Liver (tissue), 3 donors: ENCODE results near the gene BOLA1.
"Not testable (repeated sequence)": the region's sequence is repeated elsewhere in the genome, so short reads cannot be mapped to it uniquely, and the experiment has no call there.

Source experiments
- EGR1 ChIP-seq, 2 donors: IDR thresholded peaks; 2 replicates each; pipeline ENCODE4 v1.6.1; 2016 to 2018; ENCODE audit warnings: antibody characterized with exemption in 2 of 2, low read depth in 2 of 2
- GABPA ChIP-seq, 2 donors: IDR thresholded peaks in 1 of 2; conservative IDR thresholded peaks in 1 of 2; 2 replicates each; pipeline ENCODE4 v1.6.1; 2016; ENCODE audit warnings: antibody characterized with exemption in 2 of 2, mild to moderate bottlenecking in 1 of 2, moderate library complexity in 1 of 2
- HNF4G ChIP-seq: IDR thresholded peaks from 2 replicates; pipeline ENCODE4 v1.6.1; 2016; ENCODE audit warnings: antibody characterized with exemption
- RAD21 ChIP-seq, 2 donors: IDR thresholded peaks; 2 replicates each; pipeline ENCODE4 v1.6.1; 2016; ENCODE audit warnings: antibody characterized with exemption in 2 of 2, mild to moderate bottlenecking in 2 of 2
- SP1 ChIP-seq: IDR thresholded peaks from 2 replicates; pipeline ENCODE4 v1.6.1; 2018; ENCODE audit warnings: antibody characterized with exemption, mild to moderate bottlenecking
- TAF1 ChIP-seq: conservative IDR thresholded peaks from 2 replicates; pipeline ENCODE4 v1.6.1; 2016; ENCODE audit warnings: antibody characterized with exemption, mild to moderate bottlenecking
- YY1 ChIP-seq: IDR thresholded peaks from 2 replicates; pipeline ENCODE4 v1.6.1; 2016; ENCODE audit warnings: antibody characterized with exemption, mild to moderate bottlenecking
- TF ChIP-seq, protein P1 (sequence below): fragments of 150-350 bp; IDR thresholded peaks from 2 replicates; pipeline ENCODE4 v1.5.1; 2017; ENCODE audit warnings: improper control_type of control experiment, low read depth, low read length; ENCODE audit not compliant: missing input control
- TF ChIP-seq, protein P2 (sequence below): IDR thresholded peaks from 2 replicates; pipeline ENCODE4 v1.6.1; 2016; ENCODE audit warnings: antibody characterized with exemption
- TF ChIP-seq, protein P3 (sequence below): IDR thresholded peaks from 2 replicates; pipeline ENCODE4 v1.6.1; 2016; ENCODE audit warnings: antibody characterized with exemption
- TF ChIP-seq, protein P4 (sequence below): IDR thresholded peaks from 2 replicates; pipeline ENCODE4 v1.6.1; 2016; ENCODE audit warnings: antibody characterized with exemption, mild to moderate bottlenecking
- donor health status: healthy.
- donor health status: healthy.

DNA sequence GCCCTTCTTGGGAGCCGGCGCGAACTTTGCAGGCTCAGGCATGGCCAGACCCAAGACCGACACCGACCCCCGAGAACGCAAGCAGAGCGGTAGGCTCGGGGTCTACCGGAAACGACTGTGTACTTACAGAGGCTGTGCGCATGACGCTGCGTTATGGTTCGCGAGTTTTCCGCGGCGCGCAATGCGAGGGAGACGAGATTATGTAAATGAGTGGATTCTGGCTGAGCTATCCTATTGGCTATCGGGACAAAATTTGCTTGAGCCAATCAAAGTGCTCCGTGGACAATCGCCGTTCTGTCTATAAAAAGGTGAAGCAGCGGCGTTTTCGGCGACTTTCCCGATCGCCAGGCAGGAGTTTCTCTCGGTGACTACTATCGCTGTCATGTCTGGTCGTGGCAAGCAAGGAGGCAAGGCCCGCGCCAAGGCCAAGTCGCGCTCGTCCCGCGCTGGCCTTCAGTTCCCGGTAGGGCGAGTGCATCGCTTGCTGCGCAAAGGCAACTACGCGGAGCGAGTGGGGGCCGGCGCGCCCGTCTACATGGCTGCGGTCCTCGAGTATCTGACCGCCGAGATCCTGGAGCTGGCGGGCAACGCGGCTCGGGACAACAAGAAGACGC, 48.5 kb upstream of the BOLA1 start:
- TF ChIP-seq TAF1; RAD21 (IDR thresholded peaks at IDR 0.05); HNF4G; EGR1 (IDR thresholded peaks at IDR 0.05; ENCODE audit: low read depth in 2 of 2); YY1; GABPA (IDR thresholded peaks at IDR 0.05 in 1 of 2, conservative IDR thresholded peaks at IDR 0.05 in 1 of 2); SP1: not testable (repeated sequence)
- TF ChIP-seq, protein P1, sequence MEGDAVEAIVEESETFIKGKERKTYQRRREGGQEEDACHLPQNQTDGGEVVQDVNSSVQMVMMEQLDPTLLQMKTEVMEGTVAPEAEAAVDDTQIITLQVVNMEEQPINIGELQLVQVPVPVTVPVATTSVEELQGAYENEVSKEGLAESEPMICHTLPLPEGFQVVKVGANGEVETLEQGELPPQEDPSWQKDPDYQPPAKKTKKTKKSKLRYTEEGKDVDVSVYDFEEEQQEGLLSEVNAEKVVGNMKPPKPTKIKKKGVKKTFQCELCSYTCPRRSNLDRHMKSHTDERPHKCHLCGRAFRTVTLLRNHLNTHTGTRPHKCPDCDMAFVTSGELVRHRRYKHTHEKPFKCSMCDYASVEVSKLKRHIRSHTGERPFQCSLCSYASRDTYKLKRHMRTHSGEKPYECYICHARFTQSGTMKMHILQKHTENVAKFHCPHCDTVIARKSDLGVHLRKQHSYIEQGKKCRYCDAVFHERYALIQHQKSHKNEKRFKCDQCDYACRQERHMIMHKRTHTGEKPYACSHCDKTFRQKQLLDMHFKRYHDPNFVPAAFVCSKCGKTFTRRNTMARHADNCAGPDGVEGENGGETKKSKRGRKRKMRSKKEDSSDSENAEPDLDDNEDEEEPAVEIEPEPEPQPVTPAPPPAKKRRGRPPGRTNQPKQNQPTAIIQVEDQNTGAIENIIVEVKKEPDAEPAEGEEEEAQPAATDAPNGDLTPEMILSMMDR = not testable (repeated sequence)
- TF ChIP-seq, protein P2, sequence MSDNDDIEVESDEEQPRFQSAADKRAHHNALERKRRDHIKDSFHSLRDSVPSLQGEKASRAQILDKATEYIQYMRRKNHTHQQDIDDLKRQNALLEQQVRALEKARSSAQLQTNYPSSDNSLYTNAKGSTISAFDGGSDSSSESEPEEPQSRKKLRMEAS = not testable (repeated sequence)
- TF ChIP-seq, protein P3, sequence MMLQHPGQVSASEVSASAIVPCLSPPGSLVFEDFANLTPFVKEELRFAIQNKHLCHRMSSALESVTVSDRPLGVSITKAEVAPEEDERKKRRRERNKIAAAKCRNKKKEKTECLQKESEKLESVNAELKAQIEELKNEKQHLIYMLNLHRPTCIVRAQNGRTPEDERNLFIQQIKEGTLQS = not testable (repeated sequence)
- TF ChIP-seq, protein P4, sequence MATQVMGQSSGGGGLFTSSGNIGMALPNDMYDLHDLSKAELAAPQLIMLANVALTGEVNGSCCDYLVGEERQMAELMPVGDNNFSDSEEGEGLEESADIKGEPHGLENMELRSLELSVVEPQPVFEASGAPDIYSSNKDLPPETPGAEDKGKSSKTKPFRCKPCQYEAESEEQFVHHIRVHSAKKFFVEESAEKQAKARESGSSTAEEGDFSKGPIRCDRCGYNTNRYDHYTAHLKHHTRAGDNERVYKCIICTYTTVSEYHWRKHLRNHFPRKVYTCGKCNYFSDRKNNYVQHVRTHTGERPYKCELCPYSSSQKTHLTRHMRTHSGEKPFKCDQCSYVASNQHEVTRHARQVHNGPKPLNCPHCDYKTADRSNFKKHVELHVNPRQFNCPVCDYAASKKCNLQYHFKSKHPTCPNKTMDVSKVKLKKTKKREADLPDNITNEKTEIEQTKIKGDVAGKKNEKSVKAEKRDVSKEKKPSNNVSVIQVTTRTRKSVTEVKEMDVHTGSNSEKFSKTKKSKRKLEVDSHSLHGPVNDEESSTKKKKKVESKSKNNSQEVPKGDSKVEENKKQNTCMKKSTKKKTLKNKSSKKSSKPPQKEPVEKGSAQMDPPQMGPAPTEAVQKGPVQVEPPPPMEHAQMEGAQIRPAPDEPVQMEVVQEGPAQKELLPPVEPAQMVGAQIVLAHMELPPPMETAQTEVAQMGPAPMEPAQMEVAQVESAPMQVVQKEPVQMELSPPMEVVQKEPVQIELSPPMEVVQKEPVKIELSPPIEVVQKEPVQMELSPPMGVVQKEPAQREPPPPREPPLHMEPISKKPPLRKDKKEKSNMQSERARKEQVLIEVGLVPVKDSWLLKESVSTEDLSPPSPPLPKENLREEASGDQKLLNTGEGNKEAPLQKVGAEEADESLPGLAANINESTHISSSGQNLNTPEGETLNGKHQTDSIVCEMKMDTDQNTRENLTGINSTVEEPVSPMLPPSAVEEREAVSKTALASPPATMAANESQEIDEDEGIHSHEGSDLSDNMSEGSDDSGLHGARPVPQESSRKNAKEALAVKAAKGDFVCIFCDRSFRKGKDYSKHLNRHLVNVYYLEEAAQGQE = not testable (repeated sequence)
